HepG2 (cell line): ENCODE data around the gene ZNF330. TPM values are rescaled to one million over a fixed set of nuclear protein-coding genes. Genes with fewer than 3 reads are reported as not detected.
A peak's percentile ranks its signal among the peaks of the same experiment; 100 is the strongest.

Source experiments
- BATF2 ChIP-seq: sonication (generic); formaldehyde crosslinking; IDR thresholded peaks from 2 replicates; pipeline ENCODE4 v1.8.0; 2022; ENCODE audit warnings: mild to moderate bottlenecking, missing genetic modification reagents, moderate library complexity
- FOXA3 ChIP-seq: IDR thresholded peaks from 2 replicates; pipeline ENCODE4 v1.6.1; 2016; ENCODE audit warnings: missing genetic modification reagents, missing compliant biosample characterization
- FOXC1 ChIP-seq: sonication (generic); formaldehyde crosslinking; IDR thresholded peaks from 2 replicates; pipeline ENCODE4 v1.8.0; 2022; ENCODE audit warnings: mild to moderate bottlenecking, missing genetic modification reagents, borderline replicate concordance
- HMGXB3 ChIP-seq: sonication (generic); formaldehyde crosslinking; IDR thresholded peaks from 2 replicates; pipeline ENCODE4 v1.4.0; 2020; ENCODE audit warnings: missing genetic modification reagents, borderline replicate concordance
- KLF16 ChIP-seq, 2 experiments: sonication (generic) in 1 of 2; formaldehyde crosslinking in 1 of 2; IDR thresholded peaks; 2 replicates each; pipeline versions ENCODE4 v1.6.1 to v1.8.0; 2016 to 2023; ENCODE audit warnings: missing genetic modification reagents in 2 of 2, missing compliant biosample characterization in 1 of 2
- SAFB2 ChIP-seq: sonication (generic); formaldehyde crosslinking; IDR thresholded peaks from 2 replicates; pipeline ENCODE4 v1.5.1; 2020; ENCODE audit warnings: missing genetic modification reagents, low read depth, mild to moderate bottlenecking, borderline replicate concordance
- SP1 ChIP-seq, 2 experiments: fragments of 450-650 bp in 1 of 2; sonication (generic) in 1 of 2; formaldehyde crosslinking in 1 of 2; IDR thresholded peaks; 2 replicates each; pipeline versions ENCODE4 v1.4.0 to v1.6.1; 2016 to 2020; ENCODE audit warnings: missing genetic modification reagents in 1 of 2
- TCF7 ChIP-seq: sonication (generic); IDR thresholded peaks from 2 replicates; pipeline ENCODE4 v1.6.1; 2016; ENCODE audit warnings: antibody characterized with exemption, low read depth
- TRIM24 ChIP-seq: sonication (generic); formaldehyde crosslinking; IDR thresholded peaks from 2 replicates; pipeline ENCODE4 v1.8.0; 2022; ENCODE audit warnings: mild to moderate bottlenecking, missing genetic modification reagents
- ZBTB4 ChIP-seq: sonication (generic); formaldehyde crosslinking; IDR thresholded peaks from 2 replicates; pipeline ENCODE4 v1.4.0; 2020; ENCODE audit warnings: missing genetic modification reagents, mild to moderate bottlenecking, borderline replicate concordance
- ZFP41 ChIP-seq: sonication (generic); formaldehyde crosslinking; IDR thresholded peaks from 2 replicates; pipeline ENCODE4 v1.4.0; 2020; ENCODE audit warnings: mild to moderate bottlenecking, missing genetic modification reagents, borderline replicate concordance
- ZNF205 ChIP-seq: IDR thresholded peaks from 2 replicates; pipeline ENCODE4 v1.6.1; 2018; ENCODE audit warnings: missing biosample characterization, missing genetic modification reagents
- ZNF562 ChIP-seq: sonication (generic); formaldehyde crosslinking; IDR thresholded peaks from 2 replicates; pipeline ENCODE4 v1.8.0; 2022; ENCODE audit warnings: missing genetic modification reagents, borderline replicate concordance
- ZNF616 ChIP-seq: sonication (generic); formaldehyde crosslinking; IDR thresholded peaks from 2 replicates; pipeline ENCODE4 v1.5.0; 2020; ENCODE audit warnings: low read depth, mild to moderate bottlenecking, missing genetic modification reagents
- ZNF703 ChIP-seq: sonication (generic); formaldehyde crosslinking; IDR thresholded peaks from 2 replicates; pipeline ENCODE4 v1.5.1; 2020; ENCODE audit warnings: missing genetic modification reagents, mild to moderate bottlenecking, moderate library complexity, borderline replicate concordance
- ZNF713 ChIP-seq: sonication (generic); formaldehyde crosslinking; IDR thresholded peaks from 2 replicates; pipeline ENCODE4 v1.4.0; 2020; ENCODE audit warnings: mild to moderate bottlenecking, missing genetic modification reagents
- polyA plus RNA-seq, 8 experiments: library from polyadenylated mRNA; depleted of rRNA in 3 of 8; stranded (reverse) in 7 of 8; unstranded in 1 of 8; fragments of >200 nt; fragmentation: Illumina TruSeq in 4 of 8; extraction: Trizol in 4 of 8; gene quantifications; 2 replicates each; pipeline versions ENCODE4 v1.2.1 to v1.2.3, GENCODE V29; 2011 to 2016; ENCODE audit warnings: low read depth in 4 of 8, missing spikeins in 1 of 8, mixed read lengths in 1 of 8; ENCODE audit not compliant: insufficient read depth in 1 of 8
- total RNA-seq, 5 experiments: library from RNA; depleted of rRNA; stranded (reverse); fragments of >200 nt; fragmentation: Illumina TruSeq; extraction: Trizol; gene quantifications; 2 replicates each; pipeline ENCODE4 v1.2.3, GENCODE V29; 2016; ENCODE audit warnings: low read depth in 1 of 5
- TF ChIP-seq, protein P1 (sequence below): sonication (generic); formaldehyde crosslinking; IDR thresholded peaks from 2 replicates; pipeline ENCODE4 v1.4.0; 2020; ENCODE audit warnings: mild to moderate bottlenecking, missing genetic modification reagents
- TF ChIP-seq, protein P2 (sequence below): sonication (generic); formaldehyde crosslinking; IDR thresholded peaks from 2 replicates; pipeline ENCODE4 v1.5.0; 2020; ENCODE audit warnings: mild to moderate bottlenecking, low read depth, missing genetic modification reagents, borderline replicate concordance

Gene ZNF330
- total and polyA plus RNA-seq, 2 of the 13 experiments (the other 11 are each of a cell fraction or from before 2014, with no cell fraction given), result 23.3 to 43.4 TPM

- TF ChIP-seq BATF2 (CRISPR knock-in tag) (no peak), ZBTB4 (0 out of 2 replicates have a peak, but pooled peaks have one; percentile 30), ZNF703 (CRISPR knock-in tag) (no peak), ZFP41 (CRISPR knock-in tag) (0 out of 2 replicates have a peak, but pooled peaks have one; percentile 43), TCF7 (no peak), SP1 (IDR thresholded peaks at IDR 0.05) (no peak), SP1 (CRISPR knock-in tag; IDR thresholded peaks at IDR 0.05) (peak; percentile 95), ZNF562 (CRISPR knock-in tag) (no peak), HMGXB3 (0 out of 2 replicates have a peak, but pooled peaks have one; percentile 15), SAFB2 (no peak), ZNF616 (0 out of 2 replicates have a peak, but pooled peaks have one; percentile 54), ZNF713 (CRISPR knock-in tag) (0 out of 2 replicates have a peak, but pooled peaks have one; percentile 43), FOXC1 (CRISPR knock-in tag) (peak; percentile 89; the same call in 1 of the 2 replicates), FOXA3 (CRISPR knock-in tag) (no peak), ZNF205 (CRISPR knock-in tag) (no peak), KLF16 (CRISPR knock-in tag; IDR thresholded peaks at IDR 0.05) (peak in 1 of 2 experiments; percentile 89; a peak in 1 of 4 replicates), TRIM24 (CRISPR knock-in tag) (no peak)
- TF ChIP-seq, protein P1, sequence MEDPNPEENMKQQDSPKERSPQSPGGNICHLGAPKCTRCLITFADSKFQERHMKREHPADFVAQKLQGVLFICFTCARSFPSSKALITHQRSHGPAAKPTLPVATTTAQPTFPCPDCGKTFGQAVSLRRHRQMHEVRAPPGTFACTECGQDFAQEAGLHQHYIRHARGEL (CRISPR knock-in tag), result no peak
- TF ChIP-seq, protein P2, sequence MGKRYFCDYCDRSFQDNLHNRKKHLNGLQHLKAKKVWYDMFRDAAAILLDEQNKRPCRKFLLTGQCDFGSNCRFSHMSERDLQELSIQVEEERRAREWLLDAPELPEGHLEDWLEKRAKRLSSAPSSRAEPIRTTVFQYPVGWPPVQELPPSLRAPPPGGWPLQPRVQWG, result no peak
Observed at GRCh38 chr4:141220691-141221659, at the start of gene ZNF330 (continued).
